Measurements from ENCODE around the gene CREB5. TPM values are rescaled to one million over a fixed set of nuclear protein-coding genes. Genes with fewer than 3 reads are reported as not detected.
A peak's percentile ranks its signal among the peaks of the same experiment; 100 is the strongest.

The CREB5 gene, protein sequence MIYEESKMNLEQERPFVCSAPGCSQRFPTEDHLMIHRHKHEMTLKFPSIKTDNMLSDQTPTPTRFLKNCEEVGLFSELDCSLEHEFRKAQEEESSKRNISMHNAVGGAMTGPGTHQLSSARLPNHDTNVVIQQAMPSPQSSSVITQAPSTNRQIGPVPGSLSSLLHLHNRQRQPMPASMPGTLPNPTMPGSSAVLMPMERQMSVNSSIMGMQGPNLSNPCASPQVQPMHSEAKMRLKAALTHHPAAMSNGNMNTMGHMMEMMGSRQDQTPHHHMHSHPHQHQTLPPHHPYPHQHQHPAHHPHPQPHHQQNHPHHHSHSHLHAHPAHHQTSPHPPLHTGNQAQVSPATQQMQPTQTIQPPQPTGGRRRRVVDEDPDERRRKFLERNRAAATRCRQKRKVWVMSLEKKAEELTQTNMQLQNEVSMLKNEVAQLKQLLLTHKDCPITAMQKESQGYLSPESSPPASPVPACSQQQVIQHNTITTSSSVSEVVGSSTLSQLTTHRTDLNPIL
- total RNA-seq (2014; rRNA removed; shearing (Covaris generic); ENCODE audit: low replicate concordance), result 15.2 and 28.2 TPM in 2 replicates

DNA sequence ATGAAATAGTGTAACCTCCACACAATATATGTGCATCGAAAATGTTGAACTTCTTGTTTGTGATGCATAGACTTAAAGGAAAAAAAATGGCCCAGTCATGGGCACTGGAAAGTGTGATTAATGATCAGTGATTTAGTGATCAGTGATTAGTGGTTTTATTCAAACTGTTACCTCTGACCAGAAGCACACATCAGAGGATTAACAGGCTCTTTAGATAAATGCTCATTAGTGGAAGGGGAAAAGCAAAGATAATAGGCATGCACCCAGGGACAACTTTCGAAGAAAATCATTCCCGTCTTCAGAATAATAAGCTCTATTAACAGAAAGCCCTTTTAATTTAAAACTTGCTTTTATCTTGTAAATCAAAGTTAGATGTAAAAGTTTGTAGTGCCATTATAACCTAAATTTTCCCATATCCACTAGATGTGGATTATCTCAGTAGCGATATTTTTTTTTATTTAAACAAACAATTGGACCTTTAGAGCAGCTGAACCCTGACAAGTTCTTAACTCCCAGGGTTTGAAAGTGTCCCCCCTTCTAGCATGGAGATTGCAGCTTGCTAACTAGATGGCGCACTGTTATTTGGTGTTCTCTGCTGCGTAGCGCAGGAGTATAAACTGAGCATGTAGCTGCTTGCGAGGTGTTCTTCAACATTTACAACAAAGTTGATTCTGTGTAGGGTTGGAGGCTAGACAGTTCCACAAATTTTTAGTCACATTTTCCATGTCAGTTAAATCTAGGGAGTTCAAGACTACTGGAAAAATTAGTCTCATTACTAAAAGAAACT is at the start of gene CREB5:
Gene CREB5, plus strand, starts transcription at position 643 of the 787 bp plus-strand sequence. CDS start 397 bp downstream, outside the sequence.
- in situ Hi-C loops (cut with HindIII; ENCODE audit: low pct_unique_long_range_greater_than_20kb, low sequenced_read_pairs), result no loop called here

GRCh38 chr7:28362812-28363211 is 49.5 kb upstream of the CREB5 start:
- in situ Hi-C loops (cut with HindIII; ENCODE audit: low pct_unique_long_range_greater_than_20kb, low sequenced_read_pairs), result no loop called here
- DNase-seq (ENCODE audit: low read depth), result no peak

More for the DNA sequence above, at the start of gene CREB5:
- peak; percentile 66 for DNase-seq (ENCODE audit: low read depth)

DNA sequence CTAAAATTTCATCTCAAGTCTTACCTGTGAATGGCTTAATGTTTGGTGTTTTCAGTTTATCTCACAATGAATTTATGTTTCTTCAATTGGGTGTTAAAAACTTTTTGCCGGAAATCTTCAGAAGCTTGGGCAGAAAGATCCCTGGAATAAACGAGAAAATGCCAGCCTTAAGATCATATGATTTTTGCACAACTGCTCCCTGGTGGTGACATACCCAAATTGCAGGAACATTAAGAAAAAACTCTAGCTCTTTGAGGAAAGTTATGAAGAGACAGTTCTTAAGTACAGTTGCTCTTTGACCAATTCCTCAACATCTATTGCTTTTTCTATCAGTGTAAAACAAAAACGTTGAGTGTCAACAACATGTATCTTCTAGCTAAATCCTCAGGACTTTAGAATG is 48.2 kb upstream of the CREB5 start:
- no peak for DNase-seq (ENCODE audit: low read depth)
- in situ Hi-C loops (cut with HindIII; ENCODE audit: low pct_unique_long_range_greater_than_20kb, low sequenced_read_pairs), result no loop called here

- no peak for DNase-seq (ENCODE audit: low read depth)
- in situ Hi-C loops (cut with HindIII; ENCODE audit: low pct_unique_long_range_greater_than_20kb, low sequenced_read_pairs), result no loop called here
Measured at GRCh38 chr7:28369523-28369922, 42.8 kb upstream of the CREB5 start.

DNA sequence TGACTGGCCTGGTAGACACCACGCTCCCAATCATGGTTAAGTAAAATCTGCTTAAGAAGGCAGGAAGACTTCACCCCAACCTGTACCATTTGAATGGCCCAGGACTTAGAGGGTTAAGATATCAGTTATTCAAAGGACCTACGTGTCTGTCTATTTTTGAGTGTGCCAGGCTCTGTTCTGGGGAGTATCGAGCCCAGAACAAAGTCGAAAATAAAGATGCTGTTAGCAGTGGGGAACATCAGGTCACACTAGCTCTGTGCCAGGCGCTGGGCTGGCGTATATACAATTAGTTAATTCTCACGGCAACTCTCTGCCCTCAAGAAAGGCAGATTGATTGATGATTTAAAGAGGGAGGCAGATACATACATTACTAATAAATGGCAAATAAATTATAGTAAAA is 40.5 kb upstream of the CREB5 start:
- DNase-seq (ENCODE audit: low read depth), result no peak
- in situ Hi-C loops (cut with HindIII; ENCODE audit: low pct_unique_long_range_greater_than_20kb, low sequenced_read_pairs), result no loop called here

DNA sequence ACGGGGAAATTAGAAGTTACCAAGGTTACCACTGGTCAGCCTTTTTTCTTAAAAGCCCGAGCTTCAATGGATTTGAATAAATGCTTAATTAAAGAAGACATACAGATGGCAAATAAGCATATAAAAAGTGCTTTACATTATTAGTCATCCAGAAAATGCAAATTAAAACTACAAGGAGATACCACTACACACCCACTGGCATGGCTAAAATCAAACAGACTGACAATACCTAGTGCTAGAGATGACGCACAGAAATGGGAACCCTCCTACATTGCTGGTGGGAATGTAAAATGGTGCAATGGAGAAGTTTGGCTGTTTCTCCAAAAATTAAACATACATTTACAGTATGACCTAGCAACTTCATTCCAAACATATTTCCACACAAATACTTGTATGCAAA is 38.3 kb upstream of the CREB5 start:
- in situ Hi-C loops (cut with HindIII; ENCODE audit: low pct_unique_long_range_greater_than_20kb, low sequenced_read_pairs), result no loop called here
- no peak for DNase-seq (ENCODE audit: low read depth)

- in situ Hi-C loops (cut with HindIII; ENCODE audit: low pct_unique_long_range_greater_than_20kb, low sequenced_read_pairs), result no loop called here
- no peak for DNase-seq (ENCODE audit: low read depth)
Measured at GRCh38 chr7:28375729-28376128, 36.6 kb upstream of the CREB5 start.

GRCh38 chr7:28376634-28377033 is 35.7 kb upstream of the CREB5 start:
- DNase-seq (ENCODE audit: low read depth), result no peak
- in situ Hi-C loops (cut with HindIII; ENCODE audit: low pct_unique_long_range_greater_than_20kb, low sequenced_read_pairs), result no loop called here

GRCh38 chr7:28378574-28379149 is 33.7 kb upstream of the CREB5 start:
- in situ Hi-C loops (cut with HindIII; ENCODE audit: low pct_unique_long_range_greater_than_20kb, low sequenced_read_pairs), result no loop called here
- no peak for DNase-seq (ENCODE audit: low read depth)

DNA sequence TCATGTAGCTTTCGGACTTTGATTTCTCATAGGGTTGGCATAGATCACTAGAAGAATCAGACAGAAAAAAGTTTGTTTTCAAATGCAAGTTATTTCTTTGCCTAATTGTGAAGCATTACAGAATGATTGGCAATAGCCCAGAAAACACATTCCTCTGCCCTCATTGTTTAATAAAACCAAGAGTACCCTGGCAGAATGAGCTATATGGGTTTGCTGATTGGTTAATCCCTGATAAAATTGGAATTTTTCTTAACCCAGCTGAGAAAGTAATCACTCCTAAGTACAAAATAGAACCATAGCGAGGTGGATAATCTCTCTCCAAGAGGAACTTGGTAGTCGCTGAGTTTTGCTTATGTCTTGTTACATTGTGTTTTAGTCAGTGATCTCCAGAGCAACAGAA is 30.9 kb upstream of the CREB5 start:
- in situ Hi-C loops (cut with HindIII; ENCODE audit: low pct_unique_long_range_greater_than_20kb, low sequenced_read_pairs), result no loop called here
- no peak for DNase-seq (ENCODE audit: low read depth)

DNA sequence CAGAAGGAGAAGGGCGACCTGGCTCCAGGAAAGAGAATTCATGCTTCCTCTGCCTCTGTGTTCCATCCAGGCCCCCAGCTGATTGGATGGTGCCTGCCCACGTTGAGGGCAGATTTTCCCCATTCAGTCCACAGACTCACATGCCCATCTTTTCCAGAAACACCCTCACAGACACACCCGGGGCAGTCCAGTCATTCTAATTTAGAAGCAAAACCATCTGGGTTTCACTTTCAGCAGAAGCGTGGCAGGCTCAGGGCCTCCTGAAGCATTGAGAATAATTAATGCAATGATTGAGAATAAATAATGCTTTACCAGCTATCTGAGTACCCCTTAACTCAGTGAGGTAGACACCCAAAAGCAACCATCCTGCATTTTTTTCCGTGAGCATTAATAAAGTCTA is 30.2 kb upstream of the CREB5 start:
- DNase-seq (ENCODE audit: low read depth), result no peak
- in situ Hi-C loops (cut with HindIII; ENCODE audit: low pct_unique_long_range_greater_than_20kb, low sequenced_read_pairs), result no loop called here

DNA sequence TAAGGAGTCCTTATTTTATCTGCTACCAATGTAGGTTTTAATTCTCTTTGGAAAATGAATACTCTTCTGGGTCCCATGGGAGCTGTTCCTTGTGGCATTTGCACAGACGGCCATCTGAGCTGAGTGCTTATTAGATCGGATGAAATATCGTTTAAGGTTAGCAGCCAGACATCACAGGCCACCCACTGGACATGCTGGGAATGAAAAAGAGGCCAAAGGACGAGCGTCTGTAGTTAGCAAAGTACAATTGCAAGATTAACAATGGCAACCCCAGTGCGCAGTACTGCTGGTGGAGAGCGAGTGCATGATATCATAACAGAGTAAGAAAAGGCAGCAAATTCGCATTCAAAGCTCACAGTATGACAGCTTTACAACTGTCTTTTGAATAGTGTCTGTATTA is 28.3 kb upstream of the CREB5 start:
- in situ Hi-C loops (cut with HindIII; ENCODE audit: low pct_unique_long_range_greater_than_20kb, low sequenced_read_pairs), result no loop called here
- DNase-seq (ENCODE audit: low read depth), result no peak

GRCh38 chr7:28389504-28390395 is 22.6 kb upstream of the CREB5 start:
- in situ Hi-C loops (cut with HindIII; ENCODE audit: low pct_unique_long_range_greater_than_20kb, low sequenced_read_pairs), result no loop called here
- peak; percentile 89 for DNase-seq (ENCODE audit: low read depth)

GRCh38 chr7:28390426-28390825 is 21.9 kb upstream of the CREB5 start:
- DNase-seq (ENCODE audit: low read depth), result no peak
- in situ Hi-C loops (cut with HindIII; ENCODE audit: low pct_unique_long_range_greater_than_20kb, low sequenced_read_pairs), result no loop called here

DNA sequence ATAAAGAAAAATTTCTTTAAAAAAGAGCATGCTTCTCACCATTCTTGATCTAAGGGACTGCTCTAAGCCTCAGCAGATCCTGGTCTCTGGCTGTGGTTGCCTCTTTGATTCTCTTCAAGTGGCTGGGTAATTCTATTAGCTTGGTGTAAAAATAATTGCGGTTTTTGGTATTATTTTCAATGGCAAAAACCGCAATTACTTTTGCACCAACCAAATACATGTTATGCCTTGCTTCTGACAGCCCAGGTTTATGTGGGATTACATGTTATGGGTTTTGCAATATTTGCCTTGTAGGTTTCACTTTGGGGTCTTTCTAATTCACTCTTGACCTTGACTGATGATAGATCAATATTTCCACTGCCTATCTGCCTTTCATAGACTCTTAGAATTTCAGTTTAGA is 20.0 kb upstream of the CREB5 start:
- DNase-seq (ENCODE audit: low read depth), result no peak
- in situ Hi-C loops (cut with HindIII; ENCODE audit: low pct_unique_long_range_greater_than_20kb, low sequenced_read_pairs), result no loop called here

DNA sequence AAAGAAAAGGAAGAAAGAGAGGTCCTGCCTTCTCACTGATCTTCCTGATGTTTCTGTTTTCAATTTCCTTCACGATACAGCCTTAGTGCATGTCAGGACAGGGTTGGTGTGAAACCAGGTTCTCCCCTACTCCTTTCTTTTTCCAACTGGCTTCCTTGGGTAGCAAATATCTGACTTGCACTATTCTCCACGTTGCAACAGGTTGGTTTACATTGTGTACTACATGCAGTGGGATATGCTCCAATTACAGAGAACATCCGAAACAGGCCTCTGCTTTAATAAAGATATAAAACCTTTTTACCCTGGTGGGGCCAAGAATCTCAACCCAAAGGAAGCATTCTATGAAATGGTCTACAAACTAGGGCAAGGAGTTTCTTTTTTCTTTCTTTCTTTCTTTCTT is 16.9 kb upstream of the CREB5 start:
- no peak for DNase-seq (ENCODE audit: low read depth)
- in situ Hi-C loops (cut with HindIII; ENCODE audit: low pct_unique_long_range_greater_than_20kb, low sequenced_read_pairs), result no loop called here

- in situ Hi-C loops (cut with HindIII; ENCODE audit: low pct_unique_long_range_greater_than_20kb, low sequenced_read_pairs), result no loop called here
- no peak for DNase-seq (ENCODE audit: low read depth)
Measured at GRCh38 chr7:28395831-28396230, 16.5 kb upstream of the CREB5 start.

GRCh38 chr7:28397141-28397540 is 15.2 kb upstream of the CREB5 start:
- DNase-seq (ENCODE audit: low read depth), result no peak
- in situ Hi-C loops (cut with HindIII; ENCODE audit: low pct_unique_long_range_greater_than_20kb, low sequenced_read_pairs), result no loop called here

All from Caki2 (cell line).